ENCODE measurements around the gene ZNF324.

The ZNF324 gene

DNA sequence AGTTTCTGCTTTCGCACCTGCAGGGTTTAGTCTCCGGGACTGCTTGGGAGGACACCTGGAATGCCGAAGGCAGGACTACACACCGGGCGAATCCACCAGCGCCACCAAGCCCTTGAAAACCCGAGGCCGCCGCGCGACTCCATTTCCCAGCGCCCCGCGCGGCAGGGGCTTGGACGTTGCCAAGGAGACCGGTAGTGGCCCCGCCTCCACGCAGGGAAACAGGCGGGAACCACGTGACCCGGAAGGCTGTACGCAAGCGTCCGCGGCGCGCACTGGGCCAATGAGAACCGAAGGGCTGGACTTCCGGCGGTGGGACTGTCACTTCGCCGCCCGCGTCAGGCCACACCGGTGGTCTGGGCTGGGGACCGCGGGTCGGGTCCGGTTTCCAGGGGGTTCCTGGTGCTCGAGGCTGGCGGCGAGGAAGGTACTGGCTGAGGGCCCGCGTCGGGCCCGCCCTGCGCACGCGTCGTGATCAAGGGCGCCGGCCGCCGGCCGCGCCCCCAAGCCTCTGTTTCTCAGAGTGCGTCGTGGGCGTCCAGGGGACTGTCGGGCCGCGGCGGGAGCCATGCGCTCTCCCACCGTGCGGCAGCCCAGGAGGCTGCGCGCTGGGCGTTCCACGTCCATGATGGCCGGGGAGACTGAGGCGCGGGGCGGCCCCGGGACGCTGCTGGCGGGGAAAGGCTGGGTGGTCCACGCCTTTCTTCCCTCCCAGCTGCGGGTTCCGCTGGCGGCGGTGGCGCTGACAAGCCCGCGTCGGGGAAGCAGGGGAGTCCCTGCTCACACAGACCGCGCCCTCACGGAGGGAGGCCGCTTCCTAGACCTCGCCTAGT, at the start of gene ZNF324:
ZNF324 (plus strand) TSS at position 321 of the 830 bp plus-strand sequence. CDS start 2,106 bp downstream, outside the sequence.
- peak within 1 kb of the TSS; percentile 76 for H3K9ac ChIP-seq (ENCODE audit: low read length)
- no peaks in the 10 kb centered on the region; the same call in 1 of the 2 replicates for H3F3A ChIP-seq (ENCODE audit: insufficient read depth, low read length)
- peaks cover 22% of the 10 kb centered on the region for H3K36me3 ChIP-seq (ENCODE audit: insufficient read depth, low read length)
- no peak within 1 kb of the TSS for H3K27ac ChIP-seq (ENCODE audit: low read depth, low read length, poor library complexity, severe bottlenecking)
- peaks cover 22% of the 10 kb centered on the region for H3K4me1 ChIP-seq (ENCODE audit: insufficient read depth, low read length, severe bottlenecking)
- H3K4me2 ChIP-seq (ENCODE audit: low read length) = peak within 1 kb of the TSS; percentile 78
- no peak for TF ChIP-seq EZH2 (IDR thresholded peaks at IDR 0.05; ENCODE audit: borderline replicate concordance, low read length)
- TF ChIP-seq, protein P1, sequence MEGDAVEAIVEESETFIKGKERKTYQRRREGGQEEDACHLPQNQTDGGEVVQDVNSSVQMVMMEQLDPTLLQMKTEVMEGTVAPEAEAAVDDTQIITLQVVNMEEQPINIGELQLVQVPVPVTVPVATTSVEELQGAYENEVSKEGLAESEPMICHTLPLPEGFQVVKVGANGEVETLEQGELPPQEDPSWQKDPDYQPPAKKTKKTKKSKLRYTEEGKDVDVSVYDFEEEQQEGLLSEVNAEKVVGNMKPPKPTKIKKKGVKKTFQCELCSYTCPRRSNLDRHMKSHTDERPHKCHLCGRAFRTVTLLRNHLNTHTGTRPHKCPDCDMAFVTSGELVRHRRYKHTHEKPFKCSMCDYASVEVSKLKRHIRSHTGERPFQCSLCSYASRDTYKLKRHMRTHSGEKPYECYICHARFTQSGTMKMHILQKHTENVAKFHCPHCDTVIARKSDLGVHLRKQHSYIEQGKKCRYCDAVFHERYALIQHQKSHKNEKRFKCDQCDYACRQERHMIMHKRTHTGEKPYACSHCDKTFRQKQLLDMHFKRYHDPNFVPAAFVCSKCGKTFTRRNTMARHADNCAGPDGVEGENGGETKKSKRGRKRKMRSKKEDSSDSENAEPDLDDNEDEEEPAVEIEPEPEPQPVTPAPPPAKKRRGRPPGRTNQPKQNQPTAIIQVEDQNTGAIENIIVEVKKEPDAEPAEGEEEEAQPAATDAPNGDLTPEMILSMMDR (IDR thresholded peaks at IDR 0.05; ENCODE audit: low read length) = no peak
- no peaks in the 10 kb centered on the region for H3K9me3 ChIP-seq (ENCODE audit: low read length)
- H4K20me1 ChIP-seq (ENCODE audit: insufficient read depth, low read length) = no peaks in the 10 kb centered on the region
- H3K4me3 ChIP-seq (ENCODE audit: low read depth, low read length, poor library complexity, severe bottlenecking) = peak within 1 kb of the TSS; percentile 79
- H2AFZ ChIP-seq (ENCODE audit: low read length) = 0 out of 2 replicates have a peak within 1 kb of the TSS, but pooled peaks have one; percentile 22
- H3K9me2 ChIP-seq (ENCODE audit: low read depth, low read length) = no peaks in the 10 kb centered on the region
- no peaks in the 10 kb centered on the region for H3K27me3 ChIP-seq (ENCODE audit: insufficient read depth, low read length)
- H3K79me2 ChIP-seq (ENCODE audit: insufficient read depth, low read length) = no peaks in the 10 kb centered on the region; the same call in 1 of the 2 replicates

GRCh38 chr19:58428617-58429016, 38.3 kb upstream of the ZNF324 start:
- H3K9me3 ChIP-seq (ENCODE audit: low read length) = peaks cover 19% of the 10 kb centered on the region
- no peak overlapping the region for H2AFZ ChIP-seq (ENCODE audit: low read length)
- no peaks in the 10 kb centered on the region for H3K79me2 ChIP-seq (ENCODE audit: insufficient read depth, low read length)
- no peak for TF ChIP-seq EZH2 (IDR thresholded peaks at IDR 0.05; ENCODE audit: borderline replicate concordance, low read length)
- TF ChIP-seq, protein P1 (IDR thresholded peaks at IDR 0.05; ENCODE audit: low read length) = no peak
- H4K20me1 ChIP-seq (ENCODE audit: insufficient read depth, low read length) = no peaks in the 10 kb centered on the region
- H3K9me2 ChIP-seq (ENCODE audit: low read depth, low read length) = no peaks in the 10 kb centered on the region
- no peaks in the 10 kb centered on the region for H3K4me1 ChIP-seq (ENCODE audit: insufficient read depth, low read length, severe bottlenecking)
- no peak overlapping the region for H3K9ac ChIP-seq (ENCODE audit: low read length)
- H3F3A ChIP-seq (ENCODE audit: insufficient read depth, low read length) = no peaks in the 10 kb centered on the region
- H3K4me3 ChIP-seq (ENCODE audit: low read depth, low read length, poor library complexity, severe bottlenecking) = no peak overlapping the region
- no peak overlapping the region for H3K27ac ChIP-seq (ENCODE audit: low read depth, low read length, poor library complexity, severe bottlenecking)
- no peak overlapping the region for H3K4me2 ChIP-seq (ENCODE audit: low read length)
- H3K27me3 ChIP-seq (ENCODE audit: insufficient read depth, low read length) = no peaks in the 10 kb centered on the region
- H3K36me3 ChIP-seq (ENCODE audit: insufficient read depth, low read length) = no peaks in the 10 kb centered on the region; the same call in 1 of the 2 replicates

DNA sequence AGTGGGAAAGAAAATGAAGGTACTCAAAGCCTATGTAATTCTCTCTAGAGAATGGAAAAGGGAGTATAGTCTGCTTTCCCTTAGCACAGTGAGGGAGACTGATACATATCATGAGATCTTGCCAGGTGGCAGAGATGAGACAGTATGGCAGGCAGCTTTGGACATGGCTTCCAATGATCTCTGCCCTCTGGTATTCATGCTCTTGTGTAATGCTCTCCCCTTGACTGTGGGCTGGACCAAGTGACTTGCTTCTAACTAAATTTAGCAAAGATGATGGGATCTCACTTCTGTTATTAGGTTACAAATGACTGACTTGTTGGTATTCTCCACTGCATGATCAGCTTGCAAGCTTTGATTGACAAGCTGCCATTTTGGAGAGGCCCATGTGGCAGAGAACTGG, 37.1 kb upstream of the ZNF324 start:
- H3K27ac ChIP-seq (ENCODE audit: low read depth, low read length, poor library complexity, severe bottlenecking) = no peak overlapping the region
- no peak overlapping the region for H3K4me2 ChIP-seq (ENCODE audit: low read length)
- H3K9me2 ChIP-seq (ENCODE audit: low read depth, low read length) = no peaks in the 10 kb centered on the region
- H4K20me1 ChIP-seq (ENCODE audit: insufficient read depth, low read length) = no peaks in the 10 kb centered on the region
- TF ChIP-seq EZH2 (IDR thresholded peaks at IDR 0.05; ENCODE audit: borderline replicate concordance, low read length) = no peak
- TF ChIP-seq, protein P1 (IDR thresholded peaks at IDR 0.05; ENCODE audit: low read length) = no peak
- H3F3A ChIP-seq (ENCODE audit: insufficient read depth, low read length) = no peaks in the 10 kb centered on the region
- no peak overlapping the region for H3K9ac ChIP-seq (ENCODE audit: low read length)
- no peaks in the 10 kb centered on the region for H3K79me2 ChIP-seq (ENCODE audit: insufficient read depth, low read length)
- H3K9me3 ChIP-seq (ENCODE audit: low read length) = peaks cover 31% of the 10 kb centered on the region
- no peaks in the 10 kb centered on the region; the same call in 1 of the 2 replicates for H3K36me3 ChIP-seq (ENCODE audit: insufficient read depth, low read length)
- H3K4me3 ChIP-seq (ENCODE audit: low read depth, low read length, poor library complexity, severe bottlenecking) = no peak overlapping the region
- no peak overlapping the region for H2AFZ ChIP-seq (ENCODE audit: low read length)
- no peaks in the 10 kb centered on the region for H3K27me3 ChIP-seq (ENCODE audit: insufficient read depth, low read length)
- no peaks in the 10 kb centered on the region for H3K4me1 ChIP-seq (ENCODE audit: insufficient read depth, low read length, severe bottlenecking)

Data from OCI-LY1 (cell line).